H1 (cell line): ENCODE measurements around the gene TMEM125. TPM values are rescaled to one million over a fixed set of nuclear protein-coding genes. Genes with fewer than 3 reads are reported as not detected.

ENCODE experiments used
- CBX8 ChIP-seq: fragments of 300-800, 300-1000 bp; sonication (generic); IDR thresholded peaks from 2 replicates; pipeline ENCODE4 v1.7.1; 2016; ENCODE audit warnings: low read depth, low read length, borderline replicate concordance
- CHD7 ChIP-seq: fragments of 300-600 bp; sonication (generic); IDR thresholded peaks from 2 replicates; pipeline ENCODE4 v1.7.1; 2012; ENCODE audit warnings: low read length, moderate library complexity, mild to moderate bottlenecking, inconsistent platforms; ENCODE audit not compliant: insufficient replicate concordance
- EP300 ChIP-seq, 2 experiments: IDR thresholded peaks; 1 replicate in 1 of 2; 2 replicates in 1 of 2; pipeline ENCODE4 v1.6.1; 2011 to 2012; ENCODE audit warnings: low read depth in 2 of 2, low read length in 2 of 2, mild to moderate bottlenecking in 2 of 2, borderline replicate concordance in 1 of 2, inconsistent platforms in 1 of 2, moderate library complexity in 1 of 2
- FOSL1 ChIP-seq: IDR thresholded peaks from 2 replicates; pipeline ENCODE4 v1.6.1; 2011; ENCODE audit warnings: mild to moderate bottlenecking, low read depth, low read length, moderate library complexity; ENCODE audit not compliant: insufficient read depth
- KDM1A ChIP-seq: fragments of 200-600, 300-600 bp; sonication (generic); IDR thresholded peaks from 2 replicates; pipeline ENCODE4 v1.7.1; 2016; ENCODE audit warnings: mild to moderate bottlenecking, low read length, borderline replicate concordance
- MAFK ChIP-seq: IDR thresholded peaks from 2 replicates; pipeline ENCODE4 v1.6.1; 2012; ENCODE audit warnings: low read depth, mild to moderate bottlenecking, improper control_type of control experiment, low read length
- POU5F1 ChIP-seq: IDR thresholded peaks from 2 replicates; pipeline ENCODE4 v1.6.1; 2011; ENCODE audit warnings: low read depth, mild to moderate bottlenecking, low read length, moderate library complexity
- RBBP5 ChIP-seq: IDR thresholded peaks from 2 replicates; pipeline ENCODE4 v1.7.1; 2012; ENCODE audit warnings: low read depth, mild to moderate bottlenecking, inconsistent platforms, low read length, moderate library complexity, borderline replicate concordance
- polyA plus RNA-seq, 7 experiments: library from polyadenylated mRNA; depleted of rRNA in 3 of 7; stranded (reverse) in 5 of 7; unstranded in 2 of 7; fragments of >200 nt in 5 of 7; fragments of 200-250 nt in 2 of 7; gene quantifications; 1 replicate in 5 of 7; 2 replicates in 1 of 7; 4 replicates in 1 of 7; pipeline versions ENCODE4 v1.2.1 to v1.2.3, GENCODE V29; 2011 to 2013; ENCODE audit warnings: missing spikeins in 2 of 7, mixed read lengths in 2 of 7
- total RNA-seq: library from RNA; stranded (reverse); fragmentation: NEBNext Ultra II Directional; extraction: Animal tissue kit (Norgen Biotek cat#: 25700); gene quantifications from 2 replicates; pipeline ENCODE4 v1.2.1, GENCODE V29; 2021

TMEM125 gene
- total and polyA plus RNA-seq, 2 of the 8 experiments (the other 6 are each of a cell fraction or from before 2014, with no cell fraction given) = 26.5 to 46.7 TPM

- TF ChIP-seq CHD7 (no peak), KDM1A (no peak), CBX8 (no peak), POU5F1 (no peak), EP300 (IDR thresholded peaks at IDR 0.05; ENCODE audit: borderline replicate concordance in 1 of 2, low read depth in 2 of 2, low read length in 2 of 2) (no peak), MAFK (no peak), RBBP5 (no peak), FOSL1 (no peak)
These were observed 33.1 kb downstream of the TMEM125 start (continued) for GRCh38 chr1:43302721-43303470.
